Measurements from ENCODE around the gene SNAPIN. TPM values are rescaled to one million over a fixed set of nuclear protein-coding genes. Genes with fewer than 3 reads are reported as not detected.

SNAPIN gene
- total RNA-seq, 1 experiment from 2014 or later: 82.0 TPM

DNA sequence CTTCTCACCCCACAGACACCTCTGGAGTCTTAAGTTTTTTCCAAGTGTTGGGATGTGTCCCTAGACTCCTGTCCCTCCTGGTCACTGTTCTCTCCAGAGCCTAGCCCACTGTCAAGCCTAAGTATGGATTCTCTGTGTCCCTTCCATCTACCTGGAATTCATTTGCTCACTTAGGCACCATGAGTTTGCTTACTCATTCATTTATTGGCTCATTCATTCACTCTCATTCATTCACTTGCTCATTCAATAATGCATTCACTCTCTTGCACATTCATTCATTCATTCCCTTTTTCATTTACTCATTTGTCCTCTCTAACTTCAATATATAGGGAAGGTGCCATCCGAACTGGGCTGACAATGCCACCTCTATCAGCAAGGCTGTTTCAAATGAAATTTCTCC, 47.1 kb upstream of the SNAPIN start:
- H3K79me2 ChIP-seq (ENCODE audit: low read length): peaks cover 92% of the 10 kb centered on the region
- peaks cover 73% of the 10 kb centered on the region for H3K4me1 ChIP-seq (ENCODE audit: insufficient read depth, low read length)
- DNase-seq (no peak), ATAC-seq (no peak)
- ChIA-PET CTCF (interaction anchor here (2.5 kb wide), 1 partner anchor 39 kb away, joined by 9 read pairs; no protein-coding TSS in a partner anchor), POLR2A (ENCODE audit: unreplicated experiment) (interaction anchor here (0.6 to 2.0 kb wide), 4 partner anchors 23 to 161 kb away, joined by 4 to 8 read pairs (median 6); partner anchors contain the start of gene CHTOP)
- no peak for TF ChIP-seq EZH2phosphoT487 (IDR thresholded peaks at IDR 0.05; ENCODE audit: borderline replicate concordance, low read length)
- no peak for TF ChIP-seq EZH2 (IDR thresholded peaks at IDR 0.05; ENCODE audit: low read length, unreplicated experiment)
- no peak for TF ChIP-seq CTCF (conservative IDR thresholded peaks at IDR 0.05; ENCODE audit: low read depth, low read length)
- H3K4me2 ChIP-seq (ENCODE audit: low read length): peak overlapping the region; percentile 88
- H3F3A ChIP-seq (ENCODE audit: low read length, unreplicated experiment): peaks cover 27% of the 10 kb centered on the region
- H3K9me3 ChIP-seq (ENCODE audit: low read length): no peaks in the 10 kb centered on the region
- H3K27ac ChIP-seq (ENCODE audit: low read length): peak overlapping the region; percentile 100
- no peaks in the 10 kb centered on the region for H4K20me1 ChIP-seq (ENCODE audit: low read length)
- peak overlapping the region; percentile 97 for H3K9ac ChIP-seq (ENCODE audit: low read length)
- no peak overlapping the region for H2AFZ ChIP-seq (ENCODE audit: low read length)
- peaks cover 25% of the 10 kb centered on the region for H3K36me3 ChIP-seq (ENCODE audit: low read depth, low read length)
- intact Hi-C loops (cut with micrococcal nuclease): no loop called here
- BruUV-seq (replicated peaks): TSS peak; percentile 73
- no peaks in the 10 kb centered on the region for H3K27me3 ChIP-seq (ENCODE audit: low read length)
- no peaks in the 10 kb centered on the region for H3K9me2 ChIP-seq (replicated peaks; ENCODE audit: low read length)
- peak overlapping the region; percentile 93 for H3K4me3 ChIP-seq (ENCODE audit: low read length)

DNA sequence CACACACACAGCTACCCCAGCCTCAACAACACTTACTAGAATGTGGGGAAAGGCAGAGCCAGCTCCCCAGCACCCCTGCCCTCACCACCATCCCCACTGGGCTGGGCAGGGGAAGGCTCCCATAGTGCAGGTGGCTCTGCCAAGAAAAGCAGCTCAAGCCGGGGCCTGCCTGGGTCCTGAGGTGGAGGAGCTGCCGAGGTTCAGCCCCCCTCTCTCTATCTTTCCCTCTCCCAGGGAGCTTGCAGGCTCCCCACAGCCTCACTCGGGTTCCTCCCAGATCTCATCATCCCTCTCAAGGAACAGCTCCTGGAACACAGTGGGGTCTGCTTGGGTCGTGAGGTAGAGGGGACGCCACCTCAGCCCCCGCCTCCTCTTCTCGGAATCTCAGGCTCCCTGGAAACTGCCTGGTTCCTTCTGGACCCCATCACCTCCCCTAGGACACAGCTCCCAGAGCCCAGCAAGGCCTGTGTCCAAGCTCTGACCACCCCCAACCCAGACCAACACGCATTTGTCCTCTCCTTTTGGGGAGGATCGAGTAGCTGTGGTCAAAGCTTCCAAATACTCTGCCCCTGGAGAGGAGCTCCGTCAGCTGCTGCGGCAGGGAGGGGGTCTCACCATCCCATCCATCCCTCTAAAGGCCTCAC, 46.3 kb upstream of the SNAPIN start:
- peaks cover 77% of the 10 kb centered on the region for H3K4me1 ChIP-seq (ENCODE audit: insufficient read depth, low read length)
- BruUV-seq (replicated peaks): TSS peak; percentile 19

More for the DNA sequence above, 46.3 kb upstream of the SNAPIN start:
- Histone ChIP-seq H3K36me3 (ENCODE audit: low read depth, low read length) (peaks cover 16% of the 10 kb centered on the region), H3K79me2 (ENCODE audit: low read length) (peaks cover 91% of the 10 kb centered on the region), H3K4me2 (ENCODE audit: low read length) (peak overlapping the region; percentile 88), H3K9me2 (replicated peaks; ENCODE audit: low read length) (no peaks in the 10 kb centered on the region), H4K20me1 (ENCODE audit: low read length) (no peaks in the 10 kb centered on the region), H2AFZ (ENCODE audit: low read length) (no peak overlapping the region), H3F3A (ENCODE audit: low read length, unreplicated experiment) (peaks cover 27% of the 10 kb centered on the region), H3K27ac (ENCODE audit: low read length) (peak overlapping the region; percentile 100), H3K27me3 (ENCODE audit: low read length) (no peaks in the 10 kb centered on the region), H3K4me3 (ENCODE audit: low read length) (peak overlapping the region; percentile 93), H3K9me3 (ENCODE audit: low read length) (no peaks in the 10 kb centered on the region), H3K9ac (ENCODE audit: low read length) (peak overlapping the region; percentile 97)
- intact Hi-C loops (cut with micrococcal nuclease): loop anchor here (2.0 kb wide), 1 partner anchor 15 kb away; the partner anchor contains the start of gene S100A13
- ChIA-PET CTCF (interaction anchor here (0.5 to 2.6 kb wide), 8 partner anchors 15 to 934 kb away, joined by 3 to 17 read pairs (median 4); partner anchors contain the start of genes CHTOP and S100A13), POLR2A (ENCODE audit: unreplicated experiment) (interaction anchor here (0.5 to 1.8 kb wide), 18 partner anchors 12 to 601 kb away, joined by 3 to 25 read pairs (median 4); partner anchors contain the start of genes CHTOP, S100A13 and S100A6)
- no peak for ATAC-seq
- TF ChIP-seq CTCF (conservative IDR thresholded peaks at IDR 0.05; ENCODE audit: low read depth, low read length) (no peak), EZH2 (IDR thresholded peaks at IDR 0.05; ENCODE audit: low read length, unreplicated experiment) (no peak), EZH2phosphoT487 (IDR thresholded peaks at IDR 0.05; ENCODE audit: borderline replicate concordance, low read length) (no peak)
- DNase-seq: no peak

Measured in PC-3 (cell line).